Fibroblast of skin of scalp (primary cell): ENCODE results near the gene ODAD4.
"Not testable (repeated sequence)": the region's sequence is repeated elsewhere in the genome, so short reads cannot be mapped to it uniquely, and the experiment has no call there.

ENCODE experiments used
- DNase-seq: peaks from one replicate; pipeline ENCODE4 v3.0.0-alpha.2; 2013

ODAD4 gene

GRCh38 chr17:41913798-41914197 is 16.6 kb upstream of the ODAD4 start:
- no peak for DNase-seq

- no peak for DNase-seq
Measured at GRCh38 chr17:41914358-41914766, 16.1 kb upstream of the ODAD4 start.

- DNase-seq, result no peak
Measured at GRCh38 chr17:41915020-41915419, 15.4 kb upstream of the ODAD4 start.

- no peak for DNase-seq
Measured at GRCh38 chr17:41915566-41915965, 14.9 kb upstream of the ODAD4 start.

- peak; percentile 63 for DNase-seq
Measured at GRCh38 chr17:41917192-41917591, 13.2 kb upstream of the ODAD4 start.

- peak; percentile 47 for DNase-seq
Measured at GRCh38 chr17:41917679-41918313, 12.6 kb upstream of the ODAD4 start.

- DNase-seq, result peak; percentile 98
Measured at GRCh38 chr17:41918314-41919164, 11.9 kb upstream of the ODAD4 start, which contains the start of gene ACLY. ACLY (minus strand) TSS chr17:41918951; CDS start chr17:41913873, 5,078 bp downstream.

- no peak for DNase-seq
Measured at GRCh38 chr17:41919165-41919817, 11.1 kb upstream of the ODAD4 start.

- DNase-seq, result no peak
Measured at GRCh38 chr17:41919840-41920579, 10.4 kb upstream of the ODAD4 start.

- no peak for DNase-seq
Measured at GRCh38 chr17:41920580-41920955, 9.8 kb upstream of the ODAD4 start.

- DNase-seq, result no peak
Measured at GRCh38 chr17:41925991-41926590, 4.3 kb upstream of the ODAD4 start.

- no peak for DNase-seq
Measured at GRCh38 chr17:41928693-41929251, 1.6 kb upstream of the ODAD4 start.

- DNase-seq, result not testable (repeated sequence)
Measured at GRCh38 chr17:41930833-41931156, 378 bp downstream of the ODAD4 start.

GRCh38 chr17:41931715-41932114 is 1.3 kb downstream of the ODAD4 start:
- not testable (repeated sequence) for DNase-seq

- DNase-seq, result no peak
Measured at GRCh38 chr17:41932816-41933389, 2.5 kb downstream of the ODAD4 start.

GRCh38 chr17:41935641-41936040 is 5.2 kb downstream of the ODAD4 start:
- no peak for DNase-seq

GRCh38 chr17:41937970-41938954 is 7.8 kb downstream of the ODAD4 start:
- no peak for DNase-seq

GRCh38 chr17:41939044-41939692 is 8.8 kb downstream of the ODAD4 start:
- no peak for DNase-seq

GRCh38 chr17:41939693-41940090 is 9.3 kb downstream of the ODAD4 start:
- DNase-seq, result no peak

- no peak for DNase-seq
Measured at GRCh38 chr17:41941168-41941567, 10.8 kb downstream of the ODAD4 start.
